Iris pigment epithelial cell (primary cell): ENCODE data around the gene EVL.
"Not testable (repeated sequence)": the region's sequence is repeated elsewhere in the genome, so short reads cannot be mapped to it uniquely, and the experiment has no call there.

Experiments
- DNase-seq: peaks from one replicate; pipeline ENCODE4 v3.0.0-alpha.2; 2011; ENCODE audit warnings: low read depth

The EVL gene, protein sequence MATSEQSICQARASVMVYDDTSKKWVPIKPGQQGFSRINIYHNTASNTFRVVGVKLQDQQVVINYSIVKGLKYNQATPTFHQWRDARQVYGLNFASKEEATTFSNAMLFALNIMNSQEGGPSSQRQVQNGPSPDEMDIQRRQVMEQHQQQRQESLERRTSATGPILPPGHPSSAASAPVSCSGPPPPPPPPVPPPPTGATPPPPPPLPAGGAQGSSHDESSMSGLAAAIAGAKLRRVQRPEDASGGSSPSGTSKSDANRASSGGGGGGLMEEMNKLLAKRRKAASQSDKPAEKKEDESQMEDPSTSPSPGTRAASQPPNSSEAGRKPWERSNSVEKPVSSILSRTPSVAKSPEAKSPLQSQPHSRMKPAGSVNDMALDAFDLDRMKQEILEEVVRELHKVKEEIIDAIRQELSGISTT

DNA sequence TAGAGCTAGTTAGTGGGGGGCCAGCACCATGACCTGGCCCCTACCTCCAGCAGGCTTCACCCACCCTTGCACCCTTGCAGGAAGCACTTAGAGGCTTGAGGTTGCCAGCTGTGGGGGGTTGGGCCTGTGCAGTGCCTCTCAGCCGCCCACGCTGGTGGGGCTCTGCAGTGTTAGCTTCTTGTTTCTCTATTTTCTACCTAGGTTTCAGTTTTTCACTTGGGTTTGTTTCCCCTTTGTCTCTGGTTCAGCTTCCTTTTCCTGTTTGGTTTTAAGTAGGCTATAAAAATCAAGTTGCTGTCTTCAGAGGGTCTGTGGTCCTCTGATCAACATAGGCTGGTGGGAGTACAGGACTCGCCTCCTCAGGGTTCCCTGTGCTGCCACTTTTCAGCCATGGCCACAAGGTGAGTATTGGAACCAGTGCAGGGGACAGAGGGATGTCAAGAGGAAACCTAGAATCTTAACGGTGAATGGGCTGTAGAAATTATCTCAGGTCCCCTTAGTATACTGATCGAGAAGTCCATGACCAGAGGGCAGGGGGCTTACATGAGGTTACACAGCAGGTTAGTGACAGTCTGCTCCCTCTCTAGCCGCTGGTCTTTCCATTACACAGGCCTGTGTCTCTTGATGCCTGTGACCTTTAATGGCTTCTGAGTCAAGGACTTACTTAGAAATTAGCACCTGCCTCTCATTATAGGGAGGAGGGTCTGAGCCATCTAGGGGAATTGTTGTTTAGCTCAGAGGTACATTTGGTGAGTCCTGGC lies at the start of gene EVL:
Gene EVL (plus strand): TSS at position 312 of the 761 bp plus-strand sequence. CDS start 79 bp downstream, at position 391.
- no peak for DNase-seq

DNA sequence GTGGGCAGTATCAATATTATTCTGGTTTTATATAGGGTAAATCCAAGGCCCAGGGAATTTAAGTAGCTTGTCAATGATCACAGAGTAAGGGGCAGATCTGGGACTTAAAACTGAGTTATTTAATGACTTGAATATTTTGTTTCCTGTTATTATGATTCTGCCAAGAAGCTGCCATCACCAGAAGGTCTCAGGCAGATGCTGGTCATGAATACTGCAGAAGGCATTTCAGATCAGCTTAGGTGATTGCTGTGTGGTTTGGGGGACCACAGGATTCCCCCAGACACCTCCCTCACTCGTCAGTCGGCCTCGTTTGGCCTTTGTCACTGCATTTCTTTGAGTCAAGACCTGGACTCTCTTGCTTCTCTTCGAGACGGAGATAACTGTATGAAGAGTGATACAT lies 47.7 kb upstream of the EVL start:
- DNase-seq, result peak; percentile 50

DNA sequence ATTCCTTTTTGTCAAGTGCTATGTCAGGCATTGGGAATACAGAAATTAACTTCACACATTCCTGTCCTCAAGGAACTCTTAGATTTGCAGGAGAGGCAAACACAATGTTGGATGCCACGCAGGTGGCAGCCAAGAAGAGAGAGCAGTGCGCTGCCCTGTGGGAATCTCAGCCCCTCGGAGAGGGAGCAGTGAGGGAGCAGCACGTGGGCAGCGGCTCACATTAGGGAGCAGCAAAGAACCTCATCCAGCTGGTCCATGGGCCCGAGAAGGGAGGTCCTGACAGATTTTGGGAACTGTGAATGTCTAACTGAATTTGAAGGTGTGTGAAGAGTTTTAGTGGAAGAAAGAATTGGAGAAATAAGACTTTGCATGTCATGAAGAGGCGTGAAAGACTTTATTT lies 47.2 kb upstream of the EVL start:
- DNase-seq, result no peak

DNA sequence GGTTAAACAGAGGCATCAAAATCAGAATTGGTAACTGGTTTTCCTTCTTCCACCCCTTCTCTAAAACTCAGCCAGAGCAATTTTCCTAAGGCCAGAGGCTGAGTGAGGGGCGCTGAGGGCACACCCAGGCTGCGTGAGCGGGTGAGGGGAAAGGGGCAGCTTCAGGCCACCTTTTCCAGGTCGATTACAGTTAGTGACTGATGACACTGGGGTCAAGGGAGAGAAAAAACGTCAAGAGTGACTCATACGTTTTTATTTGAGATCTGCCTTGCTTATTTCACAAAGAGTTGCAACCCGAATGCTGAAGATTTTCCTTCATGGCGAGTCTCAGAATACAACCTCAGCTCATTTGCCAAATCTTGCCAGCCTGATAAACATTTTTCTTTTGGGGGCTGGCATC lies 46.7 kb upstream of the EVL start:
- DNase-seq, result peak; percentile 47

DNA sequence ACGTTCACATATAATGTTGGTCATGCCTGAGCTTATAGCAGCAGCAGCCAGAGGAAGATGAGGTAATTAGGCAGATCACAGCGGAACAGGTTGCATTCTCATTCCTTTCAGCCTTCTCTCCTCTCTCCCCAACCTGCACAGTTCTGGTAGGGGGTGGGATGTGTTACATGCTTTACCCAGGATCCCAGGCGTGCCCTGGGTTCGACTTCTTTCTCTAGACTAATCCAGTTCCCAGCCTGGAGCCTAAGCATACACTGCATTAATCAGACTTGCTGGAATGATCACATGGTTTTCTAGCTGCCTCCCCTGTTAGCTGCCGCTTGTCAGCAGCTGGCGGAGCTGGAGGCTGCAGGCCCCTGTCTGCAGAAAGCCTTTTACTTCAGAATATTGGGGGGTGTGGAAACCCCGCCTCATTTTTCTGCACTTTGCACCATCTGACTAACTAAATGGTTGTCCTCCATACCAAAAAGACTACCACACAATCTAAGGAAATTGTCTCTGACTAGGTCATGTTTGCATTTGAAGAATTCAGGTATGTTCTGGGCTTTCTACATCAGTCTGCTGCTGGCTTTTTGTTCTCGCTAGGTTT lies 46.0 kb upstream of the EVL start:
- peak; percentile 73 for DNase-seq

DNA sequence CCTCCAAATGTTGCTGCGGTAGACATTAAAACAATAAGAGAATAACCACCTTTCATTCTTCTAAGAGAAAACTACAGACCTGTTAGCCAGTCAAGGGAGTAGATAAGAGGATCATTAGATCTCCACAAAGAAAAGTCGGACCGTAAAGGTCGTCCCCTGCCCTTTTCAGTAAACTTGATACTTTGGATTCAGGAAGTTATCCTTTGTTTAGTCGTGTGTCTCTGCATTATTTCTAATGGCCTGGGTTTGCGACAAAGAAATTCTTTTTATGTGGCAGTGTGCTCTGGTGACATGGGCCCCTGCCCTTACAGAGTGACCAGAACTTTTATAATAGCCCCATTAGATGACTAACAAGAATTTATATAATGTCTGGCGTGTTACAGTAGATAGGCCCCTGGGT lies 44.6 kb upstream of the EVL start:
- no peak for DNase-seq

DNA sequence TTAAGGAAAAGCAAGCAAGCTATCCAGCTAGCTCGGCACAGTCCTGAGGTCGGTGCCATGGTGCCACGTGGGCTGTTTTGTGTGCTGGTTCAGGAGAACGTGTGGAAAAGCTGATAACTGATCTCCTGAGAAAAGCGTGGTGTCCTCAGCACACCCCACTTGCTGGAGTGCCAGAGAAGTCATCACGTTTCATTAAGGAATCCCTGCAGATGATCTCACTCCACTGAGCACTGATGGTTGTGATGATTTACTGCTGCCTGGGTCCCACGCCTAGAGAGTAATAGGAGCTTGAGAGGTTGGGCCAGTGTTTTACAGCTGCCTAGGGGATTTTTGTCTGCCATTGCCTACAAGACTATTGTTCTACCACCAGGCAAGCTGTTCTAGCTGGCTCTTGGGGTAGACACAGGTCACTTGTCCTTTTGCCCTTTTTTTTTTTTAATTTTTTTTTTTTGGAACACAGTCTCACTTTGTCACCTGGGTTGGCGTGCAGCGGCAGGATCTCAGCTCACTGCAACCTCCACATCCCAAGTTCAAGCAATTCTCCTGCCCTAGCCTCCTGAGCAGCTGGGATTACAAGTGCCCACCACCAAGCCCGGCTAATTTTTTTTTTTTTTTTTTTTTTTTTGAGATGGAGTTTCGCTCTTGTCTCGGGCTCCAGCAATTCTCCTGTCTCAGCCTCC lies 42.3 kb upstream of the EVL start:
- DNase-seq, result peak; percentile 83

DNA sequence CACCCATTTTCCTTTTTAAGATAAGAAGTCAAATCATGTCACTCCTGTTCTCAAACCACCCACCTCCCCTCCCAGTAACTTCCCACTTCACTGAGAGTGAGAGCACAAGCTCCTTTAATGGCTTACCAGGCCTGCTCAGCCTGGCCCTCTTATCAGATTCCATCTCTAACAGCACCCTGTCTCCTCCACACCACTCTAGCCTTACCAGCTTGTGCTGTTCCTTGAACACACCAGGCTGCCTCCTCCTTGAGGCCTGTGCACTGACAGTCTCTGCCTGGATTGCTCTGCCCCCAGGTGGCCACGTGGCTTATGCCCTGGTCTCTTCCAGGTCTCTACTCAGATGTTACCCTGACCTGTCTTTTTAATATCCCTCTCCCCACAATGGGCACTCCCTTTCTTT lies 40.1 kb upstream of the EVL start:
- peak; percentile 56 for DNase-seq

DNA sequence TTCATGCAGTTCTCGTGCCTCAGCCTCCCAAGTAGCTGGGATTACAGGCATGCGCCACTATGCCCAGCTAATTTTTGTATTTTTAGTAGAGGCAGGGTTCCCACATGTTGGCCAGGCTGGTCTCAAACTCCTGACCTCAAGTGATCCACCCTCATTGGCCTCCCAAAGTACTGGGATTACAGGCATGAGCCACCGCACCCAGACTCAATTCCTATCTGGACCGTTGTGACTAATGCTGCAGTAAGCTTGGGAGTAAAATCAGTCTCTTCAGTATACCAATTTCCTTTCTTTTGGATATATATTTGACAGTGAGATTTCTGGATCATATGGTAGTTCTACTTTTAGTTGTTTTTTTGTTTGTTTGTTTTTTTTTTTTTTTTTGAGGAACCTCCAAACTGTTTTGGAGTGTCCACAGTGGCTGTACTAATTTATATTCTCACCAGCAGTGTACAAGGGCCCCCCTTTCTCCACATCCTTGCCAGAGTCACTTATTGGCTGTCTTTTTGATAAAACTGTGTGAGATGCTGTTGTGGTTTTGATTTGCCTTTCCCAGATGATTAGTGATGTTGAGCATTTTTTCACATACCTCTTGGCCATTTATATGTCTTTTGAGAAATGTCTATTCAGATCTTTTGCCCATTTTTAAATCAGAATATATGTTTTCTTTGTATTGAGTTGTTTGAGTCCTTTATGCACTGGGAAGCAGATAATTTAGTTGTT lies 37.3 kb upstream of the EVL start:
- DNase-seq, result peak; percentile 40

DNA sequence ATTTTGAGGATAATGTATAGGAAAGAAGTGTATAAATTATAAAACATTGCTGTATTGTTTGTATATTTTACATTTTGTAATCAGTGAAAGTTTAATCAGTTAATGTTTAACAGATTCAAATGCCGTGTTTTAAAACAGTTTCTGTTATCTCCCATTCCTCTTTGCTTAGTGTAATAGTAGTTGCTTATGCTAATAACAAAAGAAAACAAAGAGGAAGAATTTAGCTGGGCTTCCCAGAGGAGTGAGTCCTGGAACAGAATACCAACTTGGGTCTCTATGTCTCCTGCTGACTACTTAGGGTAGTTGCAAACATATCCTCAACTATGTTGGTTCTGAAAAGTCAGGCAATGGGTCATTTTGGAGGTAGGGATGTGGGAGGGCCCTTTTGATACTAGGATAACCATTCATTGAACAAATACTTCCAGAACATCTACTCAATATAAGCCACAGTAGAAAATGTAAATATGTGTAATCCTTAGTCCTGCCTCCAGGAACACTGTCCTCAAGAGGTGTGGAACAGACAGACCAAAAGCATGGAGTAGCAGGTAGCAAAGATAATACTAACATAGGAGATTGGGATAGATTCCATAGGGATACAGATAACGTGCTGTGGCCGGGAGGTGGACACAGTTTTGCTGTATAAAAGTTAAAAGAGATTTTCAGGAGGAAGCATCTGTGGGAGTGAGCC lies 36.1 kb upstream of the EVL start:
- peak; percentile 47 for DNase-seq

DNA sequence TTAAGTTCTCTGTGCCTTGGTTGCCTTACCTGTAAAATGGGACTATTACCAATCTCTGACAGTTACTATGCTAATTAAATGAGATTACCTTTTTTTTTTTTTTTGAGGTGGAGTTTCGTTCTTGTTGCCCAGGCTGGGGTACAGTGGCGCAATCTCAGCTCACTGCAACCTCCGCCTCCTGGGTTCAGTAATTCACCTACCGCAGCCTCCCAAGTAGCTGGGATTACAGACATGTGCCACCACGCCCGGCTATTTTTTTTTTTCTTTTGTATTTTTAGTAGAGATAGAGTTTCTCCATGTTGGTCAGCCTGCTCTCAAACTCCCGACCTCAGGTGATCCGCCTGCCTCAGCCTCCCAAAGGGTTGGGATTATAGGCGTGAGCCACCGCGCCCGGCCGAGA lies 35.2 kb upstream of the EVL start:
- not testable (repeated sequence) for DNase-seq

DNA sequence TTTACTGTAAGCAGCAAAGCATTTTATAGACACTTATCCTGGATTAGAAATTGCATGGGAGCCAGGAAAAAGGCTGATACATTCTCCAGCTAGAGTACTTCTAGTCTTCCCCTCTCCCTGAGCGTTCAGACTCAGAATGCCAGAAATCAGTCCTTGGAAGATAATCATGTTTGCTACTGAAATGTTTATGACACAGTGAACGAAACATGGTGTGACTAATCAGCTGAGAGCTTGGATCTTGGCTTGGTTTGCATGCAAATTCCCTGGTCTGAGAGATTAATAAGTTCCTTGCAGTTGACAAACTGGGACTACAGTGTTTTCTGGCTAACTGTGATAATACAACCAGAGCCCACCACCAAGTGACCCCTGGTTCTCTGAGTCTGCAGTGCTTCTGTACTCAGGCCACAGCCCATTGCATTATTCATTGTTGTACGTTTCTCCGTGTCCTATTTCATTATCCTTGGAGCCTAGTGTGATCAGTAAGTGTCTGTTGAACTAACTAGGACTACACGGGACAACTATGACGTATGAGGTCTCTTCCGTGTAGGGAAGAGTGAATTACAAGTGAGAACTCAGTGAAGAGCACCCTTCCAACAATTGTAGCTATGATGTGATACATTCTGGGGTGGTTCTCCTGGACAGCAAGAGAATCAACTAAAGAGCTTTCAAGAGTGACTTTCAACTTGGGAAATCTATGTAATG lies 34.6 kb upstream of the EVL start:
- peak; percentile 94 for DNase-seq

DNA sequence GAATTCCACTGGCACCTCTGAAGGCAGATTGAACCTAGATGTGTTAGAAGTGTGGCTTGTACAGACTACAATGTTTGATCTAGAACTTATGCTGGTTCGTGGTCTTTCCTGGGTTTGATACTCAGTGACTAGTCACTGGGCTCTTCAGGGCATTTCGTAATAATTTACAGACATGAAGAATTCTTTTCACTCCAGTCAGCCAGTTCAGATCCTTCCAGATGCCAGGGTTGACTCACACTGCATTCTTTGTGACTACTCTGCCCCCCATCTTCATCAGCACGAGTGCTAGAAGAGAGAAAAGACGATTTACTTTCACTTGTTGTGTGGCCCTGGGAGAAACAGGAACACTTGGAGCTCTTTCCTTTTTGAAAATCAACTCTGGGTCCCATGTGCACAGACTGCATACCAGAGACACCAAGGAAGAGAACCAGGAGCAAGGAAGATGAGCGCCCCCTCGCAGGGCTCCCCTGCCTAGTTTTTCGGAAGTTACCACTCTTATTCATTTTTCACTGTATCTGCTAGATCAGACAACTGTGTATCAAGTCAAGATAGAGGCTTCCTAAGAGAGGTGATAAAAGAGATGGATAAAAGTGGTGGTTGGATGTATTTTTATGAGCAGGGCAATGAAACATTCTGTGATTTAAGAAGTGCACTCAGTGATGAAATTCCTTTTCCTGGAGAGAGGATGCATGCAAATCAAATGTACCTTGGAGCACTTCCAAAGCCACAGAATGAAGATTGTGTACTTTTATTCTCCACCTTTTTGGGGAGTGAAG lies 33.5 kb upstream of the EVL start:
- DNase-seq, result peak; percentile 99

DNA sequence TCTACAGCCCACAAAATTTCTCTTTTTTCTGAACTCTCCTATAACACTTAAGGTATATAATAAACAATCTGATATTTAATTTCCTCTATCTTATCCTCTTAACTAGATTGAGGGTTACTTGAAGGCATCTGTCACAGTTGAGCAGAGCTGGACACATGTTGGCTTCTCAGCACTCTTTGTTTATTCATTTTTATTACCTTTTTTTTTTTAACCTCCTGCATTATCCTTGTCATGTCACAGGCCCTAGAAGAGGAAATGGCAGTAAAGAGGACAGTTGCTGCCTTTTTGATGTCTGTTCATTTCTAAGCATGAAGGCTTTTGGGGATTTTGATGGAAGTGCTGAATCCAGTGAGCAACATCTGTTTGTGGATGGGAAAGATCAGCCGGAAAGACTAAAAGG lies 32.5 kb upstream of the EVL start:
- no peak for DNase-seq

DNA sequence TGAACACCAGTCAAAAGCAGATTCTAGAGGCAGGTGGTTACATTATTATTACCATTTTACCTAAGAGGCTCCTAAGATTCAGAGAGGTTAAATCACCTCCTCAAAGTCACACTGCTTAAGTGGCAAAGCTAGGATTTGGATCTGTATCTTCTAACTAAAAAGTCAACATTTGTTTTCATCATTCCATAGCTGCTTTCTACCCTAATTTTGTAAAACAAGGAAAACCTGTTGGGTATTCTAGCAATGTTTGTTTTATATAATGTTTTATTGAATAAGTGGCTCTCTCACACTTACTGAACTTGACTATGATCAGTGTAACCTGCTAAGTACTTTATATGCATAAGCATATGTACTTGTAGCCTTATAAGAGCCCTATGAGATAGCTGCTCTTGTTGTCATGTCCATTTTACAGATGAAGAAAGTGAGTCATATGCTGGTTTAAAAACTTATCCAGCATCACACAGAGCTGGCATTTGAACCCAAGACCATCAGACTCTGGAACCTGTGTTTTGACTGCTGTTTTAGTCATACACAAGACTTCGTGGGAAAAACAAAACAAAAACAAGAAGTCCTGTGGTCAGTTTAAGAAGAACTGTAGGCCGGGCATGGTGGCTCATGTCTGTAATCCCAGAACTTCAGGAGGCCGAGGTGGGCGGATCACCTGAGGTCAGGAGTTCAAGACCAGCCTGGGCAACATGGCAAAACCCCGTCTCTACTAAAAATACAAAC lies 31.7 kb upstream of the EVL start:
- DNase-seq, result peak; percentile 35

DNA sequence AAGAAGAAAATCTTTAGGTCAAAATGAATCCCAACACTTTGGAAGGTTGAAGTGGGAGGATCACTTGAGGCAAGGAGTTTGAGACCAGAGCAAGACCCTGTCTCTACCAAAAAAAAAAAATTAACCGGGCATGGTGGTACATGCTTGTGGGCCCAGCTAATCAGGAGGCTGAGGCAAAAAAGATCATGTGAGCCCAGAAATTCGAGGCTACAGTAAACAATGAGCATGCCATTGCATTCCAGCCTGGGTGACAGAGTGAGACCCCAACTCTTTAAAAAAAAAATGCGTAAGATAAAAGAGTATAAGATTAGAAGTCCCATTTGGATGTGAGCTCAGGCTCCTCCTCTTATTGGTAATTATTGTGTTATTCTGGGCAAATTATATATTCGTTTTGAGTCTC lies 30.8 kb upstream of the EVL start:
- no peak for DNase-seq

DNA sequence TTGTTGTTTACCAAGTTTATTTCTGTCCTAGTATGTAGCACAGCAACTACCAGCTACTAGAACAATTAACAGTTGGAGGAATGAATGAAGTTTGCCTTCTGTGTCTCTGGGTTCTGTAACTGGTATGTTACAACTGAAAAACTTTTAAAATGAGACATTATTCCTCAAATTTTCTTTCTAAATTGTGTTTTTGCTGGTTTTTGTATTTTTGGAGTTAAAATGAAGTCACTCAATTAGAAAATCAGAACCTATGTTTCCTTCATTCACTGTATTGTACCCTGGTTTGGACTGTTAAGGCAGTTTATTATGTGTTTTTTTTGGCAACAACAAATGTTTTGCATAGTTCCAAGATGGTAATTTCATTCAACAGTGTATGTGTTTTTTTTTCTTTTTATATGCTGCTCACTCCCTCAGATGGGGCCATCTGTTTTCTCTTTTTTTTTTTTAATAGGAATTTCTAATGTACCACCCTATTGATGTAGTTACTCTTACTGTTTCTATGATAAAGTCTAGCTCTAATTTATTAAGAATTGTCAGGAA lies 30.2 kb upstream of the EVL start:
- DNase-seq, result no peak

DNA sequence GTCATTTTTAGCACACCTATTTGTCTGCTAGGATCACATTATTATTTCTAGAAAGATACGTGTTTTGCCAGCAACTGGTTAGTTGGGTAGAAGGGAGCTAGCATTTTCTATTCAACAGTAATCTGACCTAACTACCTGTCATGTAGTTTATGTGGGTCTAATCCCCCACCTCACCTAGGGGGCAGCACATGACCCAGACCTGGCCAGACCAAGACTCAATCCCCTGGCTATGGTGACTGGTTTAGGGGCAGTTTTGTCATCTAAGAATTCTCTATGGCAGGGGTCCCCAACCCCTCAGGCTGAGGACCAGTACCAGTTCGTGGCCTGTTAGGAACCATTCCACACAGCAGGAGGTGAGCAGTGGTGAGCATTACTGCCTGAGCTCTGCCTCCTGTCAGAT lies 29.5 kb upstream of the EVL start:
- no peak for DNase-seq

DNA sequence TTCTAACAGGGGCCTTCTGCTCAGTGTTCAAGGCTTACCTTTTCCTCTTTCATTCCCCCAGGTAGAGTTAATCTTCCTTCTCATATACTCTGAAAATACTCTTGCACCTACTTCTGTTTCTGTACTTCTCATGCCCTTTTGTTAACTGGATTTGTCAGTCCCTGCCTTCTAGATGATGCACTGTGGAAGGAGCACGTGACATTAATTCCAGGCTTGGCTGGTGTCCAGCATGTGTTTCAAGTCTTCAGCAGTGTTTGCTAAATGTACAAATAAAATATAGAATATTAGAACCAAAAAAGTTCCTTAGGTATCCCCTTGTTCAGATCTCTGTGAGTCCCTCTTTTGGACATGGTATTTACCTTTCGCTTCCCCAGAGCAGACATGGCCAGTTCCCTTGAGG lies 27.9 kb upstream of the EVL start:
- peak; percentile 85 for DNase-seq
